Coronary artery (tissue), 2 donors: ENCODE results near the gene DOCK10.

Experiments
- DNase-seq: peaks from one replicate; pipeline ENCODE4 v3.0.0-alpha.2; 2017; ENCODE audit warnings: low spot score
- H3K27ac ChIP-seq, 2 donors: fragments of 200-600 bp; sonication (generic); one replicate each; pipeline ENCODE4 v1.5.1; 2016 to 2019
- H3K4me3 ChIP-seq: fragments of 200-600 bp; sonication (generic); 2 replicates; pipeline ENCODE4 v1.5.1; 2016; ENCODE audit warnings: mild to moderate bottlenecking, moderate library complexity
- TF ChIP-seq, protein P1 (sequence below): fragments of 200-600 bp; sonication (generic); IDR thresholded peaks from one replicate; pipeline ENCODE4 v1.5.1; 2019; ENCODE audit warnings: antibody characterized with exemption

Gene DOCK10

GRCh38 chr2:224894356-224894755, 147.9 kb downstream of the DOCK10 start:
- Histone ChIP-seq H3K4me3 (no peak overlapping the region), H3K27ac (no peak overlapping the region)
- TF ChIP-seq, protein P1, sequence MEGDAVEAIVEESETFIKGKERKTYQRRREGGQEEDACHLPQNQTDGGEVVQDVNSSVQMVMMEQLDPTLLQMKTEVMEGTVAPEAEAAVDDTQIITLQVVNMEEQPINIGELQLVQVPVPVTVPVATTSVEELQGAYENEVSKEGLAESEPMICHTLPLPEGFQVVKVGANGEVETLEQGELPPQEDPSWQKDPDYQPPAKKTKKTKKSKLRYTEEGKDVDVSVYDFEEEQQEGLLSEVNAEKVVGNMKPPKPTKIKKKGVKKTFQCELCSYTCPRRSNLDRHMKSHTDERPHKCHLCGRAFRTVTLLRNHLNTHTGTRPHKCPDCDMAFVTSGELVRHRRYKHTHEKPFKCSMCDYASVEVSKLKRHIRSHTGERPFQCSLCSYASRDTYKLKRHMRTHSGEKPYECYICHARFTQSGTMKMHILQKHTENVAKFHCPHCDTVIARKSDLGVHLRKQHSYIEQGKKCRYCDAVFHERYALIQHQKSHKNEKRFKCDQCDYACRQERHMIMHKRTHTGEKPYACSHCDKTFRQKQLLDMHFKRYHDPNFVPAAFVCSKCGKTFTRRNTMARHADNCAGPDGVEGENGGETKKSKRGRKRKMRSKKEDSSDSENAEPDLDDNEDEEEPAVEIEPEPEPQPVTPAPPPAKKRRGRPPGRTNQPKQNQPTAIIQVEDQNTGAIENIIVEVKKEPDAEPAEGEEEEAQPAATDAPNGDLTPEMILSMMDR, result no peak
- no peak for DNase-seq

DNA sequence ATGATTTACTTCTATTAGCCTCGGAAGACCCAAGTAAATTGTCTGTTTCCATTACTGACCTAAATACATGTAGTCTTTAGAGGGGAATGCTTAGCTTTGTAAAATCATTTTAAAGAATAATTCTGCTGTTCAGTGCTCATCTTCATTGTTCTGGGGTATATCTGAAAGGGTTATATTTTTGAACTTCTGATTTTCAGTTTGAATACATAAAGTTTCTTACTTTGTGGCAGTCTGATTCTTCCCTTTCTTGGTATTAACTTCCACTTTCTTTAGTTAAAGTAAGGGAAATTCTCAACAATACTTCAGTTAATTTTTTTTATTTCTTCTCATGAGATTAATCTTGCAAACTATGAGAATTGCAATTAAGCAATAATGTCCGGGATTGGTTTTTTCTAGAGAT, 148.4 kb downstream of the DOCK10 start:
- DNase-seq, result no peak
- H3K27ac ChIP-seq, result no peak overlapping the region
- TF ChIP-seq, protein P1, result no peak
- no peak overlapping the region for H3K4me3 ChIP-seq

GRCh38 chr2:224892574-224893204, 149.6 kb downstream of the DOCK10 start:
- Histone ChIP-seq H3K4me3 (no peak overlapping the region), H3K27ac (no peak overlapping the region)
- TF ChIP-seq, protein P1, result no peak
- no peak for DNase-seq

DNA sequence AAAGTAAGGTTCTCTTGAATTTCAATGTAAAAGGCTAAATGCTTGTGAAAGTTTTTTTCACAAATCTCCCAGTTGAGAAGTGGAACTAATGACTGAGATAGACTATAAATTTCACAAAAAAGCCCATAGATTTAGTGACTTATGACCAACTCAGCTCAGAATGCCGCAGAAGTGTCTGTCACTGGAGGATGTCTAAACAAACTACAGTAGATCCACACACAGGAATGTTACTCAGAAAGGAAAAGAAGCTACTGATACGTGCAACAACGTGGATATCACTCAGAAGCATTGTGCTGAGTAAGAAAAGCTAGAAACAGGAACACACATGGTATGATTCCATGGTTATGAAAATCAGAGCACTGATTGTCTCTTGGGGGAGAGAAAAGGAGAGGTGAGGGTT, 151.9 kb downstream of the DOCK10 start:
- TF ChIP-seq, protein P1, result no peak
- no peak overlapping the region for H3K27ac ChIP-seq
- H3K4me3 ChIP-seq, result no peak overlapping the region
- DNase-seq, result no peak

DNA sequence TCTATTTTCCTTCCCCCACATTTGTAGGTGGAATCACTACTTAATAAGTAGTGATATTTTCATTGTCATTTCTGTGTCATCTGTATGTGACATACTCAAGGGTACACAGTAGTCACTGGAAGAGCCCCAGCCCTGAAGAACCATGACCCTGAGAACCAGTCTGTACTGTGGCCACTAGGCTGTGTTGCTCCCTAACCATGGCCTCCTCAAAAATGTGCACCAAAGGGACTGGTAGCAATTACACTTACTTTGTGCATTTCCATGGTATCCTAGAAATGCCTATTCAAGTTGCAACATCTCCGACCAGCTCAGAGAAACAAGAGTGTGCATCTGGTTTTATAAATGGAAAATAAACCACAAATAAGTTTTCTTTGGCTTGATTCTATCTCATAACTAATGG, 155.1 kb downstream of the DOCK10 start:
- Histone ChIP-seq H3K27ac (no peak overlapping the region), H3K4me3 (no peak overlapping the region)
- DNase-seq, result no peak
- TF ChIP-seq, protein P1, result no peak

DNA sequence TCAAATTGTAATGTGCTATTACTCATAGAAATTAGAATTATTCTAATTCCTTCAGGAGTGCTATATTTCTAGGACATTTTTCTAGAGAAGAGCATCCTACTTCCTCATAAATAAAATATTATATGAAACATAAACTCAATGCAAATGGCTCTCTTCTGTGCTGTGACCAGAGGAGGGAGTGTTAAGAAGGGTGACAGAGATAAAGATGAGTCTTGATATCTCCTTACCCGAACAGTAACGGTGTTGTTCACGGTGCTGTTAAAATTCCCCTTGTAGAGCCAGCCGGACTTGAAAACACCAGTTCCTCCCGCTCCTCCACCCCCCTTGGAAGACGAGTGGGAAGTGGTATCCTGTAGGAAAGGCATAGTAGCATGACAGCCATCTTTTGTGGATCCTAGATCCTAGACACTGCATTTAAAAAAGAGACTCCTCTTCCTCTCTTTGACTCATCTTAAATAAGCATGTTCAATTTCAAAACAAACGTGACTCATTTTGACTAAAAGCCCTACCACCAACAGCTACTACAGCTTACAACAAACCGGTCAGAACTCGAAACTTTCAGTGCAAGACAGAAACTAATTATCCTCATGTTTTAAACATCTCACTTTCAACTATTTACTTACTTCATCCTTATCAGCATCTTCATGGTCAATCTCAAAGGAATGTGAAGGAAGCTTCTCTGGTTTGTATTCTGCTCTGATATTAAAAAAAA, 156.3 kb downstream of the DOCK10 start:
- Histone ChIP-seq H3K4me3 (no peak overlapping the region), H3K27ac (no peak overlapping the region)
- no peak for DNase-seq
- TF ChIP-seq, protein P1, result no peak

DNA sequence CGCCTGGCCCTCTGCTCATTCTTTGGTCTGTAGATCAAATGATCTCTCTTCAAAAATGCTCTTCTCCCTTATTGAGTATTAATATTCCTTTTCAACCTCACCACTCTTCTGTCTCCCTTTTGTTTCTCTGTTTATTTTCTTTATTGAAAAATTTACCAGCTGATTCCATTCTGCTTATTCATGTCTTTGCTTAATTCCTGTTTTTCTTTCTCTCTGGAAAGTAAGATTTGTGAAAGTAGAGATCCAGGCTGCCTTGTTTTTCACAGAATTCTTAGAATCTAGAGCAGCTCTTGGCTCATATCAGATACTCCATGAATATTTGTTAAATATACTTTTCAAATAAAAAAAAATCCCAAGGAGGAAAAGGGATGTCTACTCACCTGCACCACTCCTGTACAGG, 157.0 kb downstream of the DOCK10 start:
- Histone ChIP-seq H3K27ac (no peak overlapping the region), H3K4me3 (no peak overlapping the region)
- no peak for DNase-seq
- TF ChIP-seq, protein P1, result no peak
